AG09319 (cell line): Measurements from ENCODE around the gene ITIH5.
"Not testable (repeated sequence)": the region's sequence is repeated elsewhere in the genome, so short reads cannot be mapped to it uniquely, and the experiment has no call there.

Source experiments
- DNase-seq: peaks from one replicate; pipeline ENCODE4 v3.0.0-alpha.2; 2010; ENCODE audit warnings: low read depth; ENCODE audit errors: extremely low read depth
- CTCF ChIP-seq: IDR thresholded peaks from 2 replicates; pipeline ENCODE4 v1.5.1; 2011; ENCODE audit warnings: low read depth, mild to moderate bottlenecking, inconsistent platforms, low read length, moderate library complexity

Gene ITIH5

GRCh38 chr10:7664707-7665106 is 2.1 kb downstream of the ITIH5 start:
- no peak for DNase-seq
- no peak for TF ChIP-seq CTCF

- no peak for DNase-seq
- no peak for TF ChIP-seq CTCF
These were observed 4.2 kb downstream of the ITIH5 start for GRCh38 chr10:7662522-7662921.

GRCh38 chr10:7659560-7659959 is 7.2 kb downstream of the ITIH5 start:
- no peak for TF ChIP-seq CTCF
- DNase-seq, result no peak

GRCh38 chr10:7657552-7657951 is 9.2 kb downstream of the ITIH5 start:
- no peak for TF ChIP-seq CTCF
- DNase-seq, result no peak

- not testable (repeated sequence) for DNase-seq
These were observed 9.7 kb downstream of the ITIH5 start for GRCh38 chr10:7657079-7657478.

GRCh38 chr10:7651853-7652470 is 14.8 kb downstream of the ITIH5 start:
- DNase-seq, result no peak
- no peak for TF ChIP-seq CTCF

- TF ChIP-seq CTCF, result no peak
- DNase-seq, result no peak
These were observed 17.0 kb downstream of the ITIH5 start for GRCh38 chr10:7649673-7650300.
